NCI-H1436 treated with DMSO at 0.1 percent for 48 hours (cell line): ENCODE results near the gene CEACAM5.
"Not testable (repeated sequence)": the region's sequence is repeated elsewhere in the genome, so short reads cannot be mapped to it uniquely, and the experiment has no call there.

Source experiments
- DNase-seq: peaks from one replicate; lab custom pipeline; 2025; lab: John Stamatoyannopoulos, UW

Gene CEACAM5

DNA sequence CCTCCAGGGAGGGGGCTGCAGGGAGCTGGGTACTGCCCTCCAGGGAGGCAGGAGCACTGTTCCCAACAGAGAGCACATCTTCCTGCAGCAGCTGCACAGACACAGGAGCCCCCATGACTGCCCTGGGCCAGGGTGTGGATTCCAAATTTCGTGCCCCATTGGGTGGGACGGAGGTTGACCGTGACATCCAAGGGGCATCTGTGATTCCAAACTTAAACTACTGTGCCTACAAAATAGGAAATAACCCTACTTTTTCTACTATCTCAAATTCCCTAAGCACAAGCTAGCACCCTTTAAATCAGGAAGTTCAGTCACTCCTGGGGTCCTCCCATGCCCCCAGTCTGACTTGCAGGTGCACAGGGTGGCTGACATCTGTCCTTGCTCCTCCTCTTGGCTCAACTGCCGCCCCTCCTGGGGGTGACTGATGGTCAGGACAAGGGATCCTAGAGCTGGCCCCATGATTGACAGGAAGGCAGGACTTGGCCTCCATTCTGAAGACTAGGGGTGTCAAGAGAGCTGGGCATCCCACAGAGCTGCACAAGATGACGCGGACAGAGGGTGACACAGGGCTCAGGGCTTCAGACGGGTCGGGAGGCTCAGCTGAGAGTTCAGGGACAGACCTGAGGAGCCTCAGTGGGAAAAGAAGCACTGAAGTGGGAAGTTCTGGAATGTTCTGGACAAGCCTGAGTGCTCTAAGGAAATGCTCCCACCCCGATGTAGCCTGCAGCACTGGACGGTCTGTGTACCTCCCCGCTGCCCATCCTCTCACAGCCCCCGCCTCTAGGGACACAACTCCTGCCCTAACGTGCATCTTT lies 7.8 kb upstream of the CEACAM5 start:
- no peak for DNase-seq

DNA sequence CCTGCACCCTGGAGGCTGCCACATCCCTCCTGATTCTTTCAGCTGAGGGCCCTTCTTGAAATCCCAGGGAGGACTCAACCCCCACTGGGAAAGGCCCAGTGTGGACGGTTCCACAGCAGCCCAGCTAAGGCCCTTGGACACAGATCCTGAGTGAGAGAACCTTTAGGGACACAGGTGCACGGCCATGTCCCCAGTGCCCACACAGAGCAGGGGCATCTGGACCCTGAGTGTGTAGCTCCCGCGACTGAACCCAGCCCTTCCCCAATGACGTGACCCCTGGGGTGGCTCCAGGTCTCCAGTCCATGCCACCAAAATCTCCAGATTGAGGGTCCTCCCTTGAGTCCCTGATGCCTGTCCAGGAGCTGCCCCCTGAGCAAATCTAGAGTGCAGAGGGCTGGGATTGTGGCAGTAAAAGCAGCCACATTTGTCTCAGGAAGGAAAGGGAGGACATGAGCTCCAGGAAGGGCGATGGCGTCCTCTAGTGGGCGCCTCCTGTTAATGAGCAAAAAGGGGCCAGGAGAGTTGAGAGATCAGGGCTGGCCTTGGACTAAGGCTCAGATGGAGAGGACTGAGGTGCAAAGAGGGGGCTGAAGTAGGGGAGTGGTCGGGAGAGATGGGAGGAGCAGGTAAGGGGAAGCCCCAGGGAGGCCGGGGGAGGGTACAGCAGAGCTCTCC lies 6.9 kb upstream of the CEACAM5 start:
- DNase-seq: no peak

GRCh38 chr19:41702171-41702651 lies 6.2 kb upstream of the CEACAM5 start:
- DNase-seq: no peak

DNA sequence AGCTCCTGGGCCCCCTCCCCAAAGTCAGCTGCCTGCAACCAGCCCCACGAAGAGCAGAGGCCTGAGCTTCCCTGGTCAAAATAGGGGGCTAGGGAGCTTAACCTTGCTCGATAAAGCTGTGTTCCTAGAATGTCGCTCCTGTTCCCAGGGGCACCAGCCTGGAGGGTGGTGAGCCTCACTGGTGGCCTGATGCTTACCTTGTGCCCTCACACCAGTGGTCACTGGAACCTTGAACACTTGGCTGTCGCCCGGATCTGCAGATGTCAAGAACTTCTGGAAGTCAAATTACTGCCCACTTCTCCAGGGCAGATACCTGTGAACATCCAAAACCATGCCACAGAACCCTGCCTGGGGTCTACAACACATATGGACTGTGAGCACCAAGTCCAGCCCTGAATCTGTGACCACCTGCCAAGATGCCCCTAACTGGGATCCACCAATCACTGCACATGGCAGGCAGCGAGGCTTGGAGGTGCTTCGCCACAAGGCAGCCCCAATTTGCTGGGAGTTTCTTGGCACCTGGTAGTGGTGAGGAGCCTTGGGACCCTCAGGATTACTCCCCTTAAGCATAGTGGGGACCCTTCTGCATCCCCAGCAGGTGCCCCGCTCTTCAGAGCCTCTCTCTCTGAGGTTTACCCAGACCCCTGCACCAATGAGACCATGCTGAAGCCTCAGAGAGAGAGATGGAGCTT lies 4.7 kb upstream of the CEACAM5 start:
- no peak for DNase-seq

DNA sequence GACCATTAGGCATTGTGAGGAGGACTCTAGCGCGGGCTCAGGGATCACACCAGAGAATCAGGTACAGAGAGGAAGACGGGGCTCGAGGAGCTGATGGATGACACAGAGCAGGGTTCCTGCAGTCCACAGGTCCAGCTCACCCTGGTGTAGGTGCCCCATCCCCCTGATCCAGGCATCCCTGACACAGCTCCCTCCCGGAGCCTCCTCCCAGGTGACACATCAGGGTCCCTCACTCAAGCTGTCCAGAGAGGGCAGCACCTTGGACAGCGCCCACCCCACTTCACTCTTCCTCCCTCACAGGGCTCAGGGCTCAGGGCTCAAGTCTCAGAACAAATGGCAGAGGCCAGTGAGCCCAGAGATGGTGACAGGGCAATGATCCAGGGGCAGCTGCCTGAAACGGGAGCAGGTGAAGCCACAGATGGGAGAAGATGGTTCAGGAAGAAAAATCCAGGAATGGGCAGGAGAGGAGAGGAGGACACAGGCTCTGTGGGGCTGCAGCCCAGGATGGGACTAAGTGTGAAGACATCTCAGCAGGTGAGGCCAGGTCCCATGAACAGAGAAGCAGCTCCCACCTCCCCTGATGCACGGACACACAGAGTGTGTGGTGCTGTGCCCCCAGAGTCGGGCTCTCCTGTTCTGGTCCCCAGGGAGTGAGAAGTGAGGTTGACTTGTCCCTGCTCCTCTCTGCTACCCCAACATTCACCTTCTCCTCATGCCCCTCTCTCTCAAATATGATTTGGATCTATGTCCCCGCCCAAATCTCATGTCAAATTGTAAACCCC lies 2.8 kb upstream of the CEACAM5 start:
- no peak for DNase-seq

DNA sequence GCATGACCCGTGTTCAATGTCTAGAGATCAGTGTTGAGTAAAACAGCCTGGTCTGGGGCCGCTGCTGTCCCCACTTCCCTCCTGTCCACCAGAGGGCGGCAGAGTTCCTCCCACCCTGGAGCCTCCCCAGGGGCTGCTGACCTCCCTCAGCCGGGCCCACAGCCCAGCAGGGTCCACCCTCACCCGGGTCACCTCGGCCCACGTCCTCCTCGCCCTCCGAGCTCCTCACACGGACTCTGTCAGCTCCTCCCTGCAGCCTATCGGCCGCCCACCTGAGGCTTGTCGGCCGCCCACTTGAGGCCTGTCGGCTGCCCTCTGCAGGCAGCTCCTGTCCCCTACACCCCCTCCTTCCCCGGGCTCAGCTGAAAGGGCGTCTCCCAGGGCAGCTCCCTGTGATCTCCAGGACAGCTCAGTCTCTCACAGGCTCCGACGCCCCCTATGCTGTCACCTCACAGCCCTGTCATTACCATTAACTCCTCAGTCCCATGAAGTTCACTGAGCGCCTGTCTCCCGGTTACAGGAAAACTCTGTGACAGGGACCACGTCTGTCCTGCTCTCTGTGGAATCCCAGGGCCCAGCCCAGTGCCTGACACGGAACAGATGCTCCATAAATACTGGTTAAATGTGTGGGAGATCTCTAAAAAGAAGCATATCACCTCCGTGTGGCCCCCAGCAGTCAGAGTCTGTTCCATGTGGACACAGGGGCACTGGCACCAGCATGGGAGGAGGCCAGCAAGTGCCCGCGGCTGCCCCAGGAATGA lies 1.5 kb upstream of the CEACAM5 start:
- peak; percentile 59 for DNase-seq

- DNase-seq: no peak
These were observed 969 bp upstream of the CEACAM5 start for GRCh38 chr19:41707502-41707812.

- no peak for DNase-seq
These were observed 505 bp upstream of the CEACAM5 start for GRCh38 chr19:41707871-41708371.

GRCh38 chr19:41709516-41709915 lies 1.1 kb downstream of the CEACAM5 start:
- DNase-seq: not testable (repeated sequence)

DNA sequence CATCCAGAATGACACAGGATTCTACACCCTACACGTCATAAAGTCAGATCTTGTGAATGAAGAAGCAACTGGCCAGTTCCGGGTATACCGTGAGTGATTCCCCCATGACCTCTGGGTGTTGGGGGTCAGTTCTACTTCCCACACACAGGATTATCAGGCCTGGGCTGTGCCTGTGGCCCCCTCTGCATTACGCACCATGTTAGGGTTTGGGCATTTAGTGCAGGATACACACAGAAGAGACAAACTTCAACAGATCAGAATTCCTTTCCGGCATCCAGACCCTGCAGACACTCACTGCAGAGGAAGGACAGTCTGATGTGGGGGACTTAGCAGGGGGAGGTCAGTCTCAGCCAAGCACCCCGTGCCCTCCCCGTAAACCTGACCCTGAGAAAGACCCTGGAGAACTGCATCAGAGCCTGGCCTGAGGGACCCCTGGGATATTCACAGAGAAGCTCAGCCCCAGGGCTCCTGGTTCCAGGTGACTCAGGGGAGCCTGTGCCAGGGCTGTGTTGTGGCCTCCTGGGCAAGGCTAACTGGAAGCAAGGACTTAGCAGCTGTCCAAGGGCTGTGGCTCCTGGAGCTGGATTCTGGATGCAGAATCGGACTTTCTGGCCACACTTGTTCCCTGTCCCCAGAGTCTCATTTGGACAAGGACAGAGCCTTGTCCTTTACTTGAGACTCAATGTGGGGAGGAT lies 1.7 kb downstream of the CEACAM5 start:
- no peak for DNase-seq

GRCh38 chr19:41711376-41712261 lies 3.2 kb downstream of the CEACAM5 start:
- no peak for DNase-seq

DNA sequence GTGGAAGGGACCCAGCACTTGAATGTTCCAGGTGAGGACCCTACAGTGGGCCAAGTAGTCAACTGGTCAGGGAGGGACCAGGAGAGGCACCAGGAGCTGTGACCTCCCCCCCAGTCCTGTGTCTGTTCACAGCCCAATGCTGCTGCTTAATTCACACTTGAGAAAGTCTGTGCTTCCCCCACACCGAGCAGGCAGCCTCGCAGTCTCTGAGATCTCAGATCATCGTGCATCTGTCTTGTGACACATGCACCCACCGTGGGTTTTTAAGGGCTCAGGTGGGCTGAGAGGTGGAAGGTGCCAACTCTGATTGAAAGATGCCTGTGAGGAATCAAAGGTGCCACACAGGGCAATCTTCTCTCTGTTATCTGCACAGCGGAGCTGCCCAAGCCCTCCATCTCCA lies 6.2 kb downstream of the CEACAM5 start:
- no peak for DNase-seq

DNA sequence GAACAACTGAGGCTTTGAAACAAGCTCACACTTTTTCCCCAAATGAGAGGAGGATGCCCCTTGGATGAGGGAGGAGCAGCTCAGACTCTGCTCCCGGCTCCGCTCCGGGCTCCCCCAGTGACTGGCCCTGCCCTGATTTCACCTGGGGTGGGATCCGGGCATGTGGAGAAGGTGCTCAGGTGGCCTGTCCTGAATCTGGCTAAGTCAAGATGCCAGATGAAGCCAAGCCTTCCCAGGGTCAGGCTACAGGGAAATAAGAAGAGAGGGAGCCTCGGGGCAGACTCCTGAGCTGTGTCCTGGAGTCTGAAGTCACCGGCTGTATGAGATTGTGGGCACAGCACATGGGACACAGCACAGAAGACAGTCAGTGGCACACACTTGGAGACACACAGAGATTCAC lies 10.3 kb downstream of the CEACAM5 start:
- no peak for DNase-seq

GRCh38 chr19:41720103-41720502 lies 11.7 kb downstream of the CEACAM5 start:
- DNase-seq: no peak

DNA sequence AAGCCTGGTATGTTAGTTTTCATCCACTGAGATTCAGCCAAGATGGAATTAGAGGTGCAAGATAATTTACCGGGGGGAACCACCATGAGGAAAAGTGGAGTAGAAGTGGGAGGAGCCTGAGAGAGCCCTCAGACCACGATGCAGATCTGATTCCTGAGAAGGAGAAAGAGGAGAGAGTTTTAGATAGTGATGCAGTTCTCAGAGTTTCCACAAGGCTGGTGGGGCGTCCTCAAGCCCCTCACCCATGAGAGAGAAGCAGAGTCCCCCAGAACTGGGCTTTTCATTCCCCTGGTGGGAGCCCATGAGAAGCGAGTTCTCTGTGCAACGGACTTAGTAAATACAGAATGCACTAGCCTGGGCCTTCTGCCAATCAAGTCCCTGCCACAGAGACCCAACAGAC lies 18.1 kb downstream of the CEACAM5 start:
- no peak for DNase-seq

- DNase-seq: no peak
These were observed 25.7 kb downstream of the CEACAM5 start for GRCh38 chr19:41734156-41734555.

DNA sequence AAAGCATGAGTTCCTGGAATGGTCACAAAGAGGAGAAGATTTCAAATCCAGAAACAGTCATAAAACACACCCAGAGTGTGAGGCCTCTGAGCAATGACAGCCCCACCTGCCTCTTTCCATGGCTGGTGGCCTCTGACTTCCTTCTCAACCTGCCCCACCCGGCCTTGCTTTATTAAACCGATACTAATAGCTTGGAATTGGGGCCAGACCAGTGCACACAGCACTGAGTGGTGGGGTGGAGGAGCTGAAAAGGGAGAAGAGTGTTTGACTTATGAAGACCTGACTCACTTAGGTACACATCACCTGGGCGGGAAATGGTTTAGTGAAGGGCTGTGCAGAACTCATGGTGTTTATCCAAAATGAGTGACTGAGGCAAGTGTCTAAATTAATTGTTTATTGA lies 26.2 kb downstream of the CEACAM5 start:
- peak; percentile 78 for DNase-seq

- no peak for DNase-seq
These were observed 26.7 kb downstream of the CEACAM5 start for GRCh38 chr19:41735071-41735600.

DNA sequence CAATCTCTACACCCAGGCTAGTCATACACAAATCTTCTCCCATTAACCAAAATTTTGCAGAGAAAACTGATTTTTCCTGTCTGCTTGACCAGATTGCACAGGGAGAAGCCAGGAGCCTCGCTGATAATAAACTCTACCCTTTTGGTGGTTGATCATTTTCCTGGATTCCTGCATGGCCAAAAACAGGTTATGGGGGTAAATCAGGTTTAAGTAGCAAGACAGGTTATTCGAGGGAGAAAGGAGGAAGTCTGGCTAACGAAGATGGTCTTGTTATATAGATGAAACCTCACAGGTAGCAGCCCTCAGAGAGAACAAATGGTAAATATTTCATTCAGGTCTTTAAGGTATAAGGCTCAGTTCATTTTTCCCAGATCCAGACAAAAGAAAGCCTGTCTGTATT lies 30.9 kb downstream of the CEACAM5 start:
- DNase-seq: no peak
